ENCODE measurements around the gene MRPL1. TPM values are rescaled to one million over a fixed set of nuclear protein-coding genes. Genes with fewer than 3 reads are reported as not detected.

The MRPL1 gene
- total and polyA plus RNA-seq, 2 donors (not counting 3 experiments of a cell fraction or from before 2014, with no cell fraction given) = 11.5 to 42.9 TPM

DNA sequence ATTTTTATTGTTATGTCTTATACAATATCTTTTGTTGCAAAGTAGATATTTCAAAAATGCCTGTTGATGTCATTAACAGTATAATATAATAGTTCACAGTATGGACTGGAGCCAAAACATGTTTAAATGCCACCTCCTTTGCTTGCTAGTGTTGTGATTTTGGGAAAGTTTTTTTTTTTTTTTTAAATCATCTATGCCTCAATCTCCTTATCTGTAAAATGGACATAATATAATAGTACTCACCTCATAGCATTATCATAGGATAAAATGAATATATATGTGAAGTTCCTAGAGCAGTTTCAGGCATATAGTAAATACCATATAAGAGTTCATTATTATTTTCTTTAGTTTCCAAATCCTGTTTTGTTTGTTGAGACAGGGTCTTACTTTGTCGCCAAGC is 18.3 kb upstream of the MRPL1 start:
- dilution Hi-C loops (cut with MboI; ENCODE audit: extremely low pct_ligation_motif_present, low sequenced_read_pairs) = no loop called here
- no TSS peak for BruUV-seq (replicated peaks)
- no peak for FAIRE-seq
- no peak overlapping the region for H3K9ac ChIP-seq (replicated peaks; ENCODE audit: extremely low read depth, insufficient read depth, low read length)
- CTCF ChIA-PET = interaction anchor here (0.6 to 1.4 kb wide), 4 partner anchors 24 to 149 kb away, joined by 3 to 5 read pairs (median 3); no protein-coding TSS in a partner anchor
- H3K4me1 ChIP-seq (ENCODE audit: control insufficient read depth, extremely low read depth, insufficient read depth, low read length) = peaks cover 4% of the 10 kb centered on the region
- no peaks in the 10 kb centered on the region for H4K20me1 ChIP-seq (replicated peaks; ENCODE audit: control insufficient read depth, extremely low read depth, insufficient read depth, low read length)
- H3K9me1 ChIP-seq (replicated peaks; ENCODE audit: control insufficient read depth, extremely low read depth, insufficient read depth, low read length) = no peaks in the 10 kb centered on the region
- intact Hi-C loops (cut with micrococcal nuclease) = no loop called here
- H3K4me2 ChIP-seq (ENCODE audit: insufficient read depth, low read length) = no peak overlapping the region
- no peak overlapping the region for H3K27ac ChIP-seq (ENCODE audit: insufficient read depth, low read depth, low read length)
- H3K4me3 ChIP-seq (replicated peaks in 1 of 3; ENCODE audit: insufficient read depth in 1 of 3, low read depth in 1 of 3, low read length in 3 of 3) = no peak overlapping the region
- POLR2A ChIA-PET = no interaction called here
- H3K79me2 ChIP-seq (ENCODE audit: control insufficient read depth, insufficient read depth, low read length) = no peaks in the 10 kb centered on the region
- no peaks in the 10 kb centered on the region for H3K9me3 ChIP-seq (replicated peaks; ENCODE audit: control insufficient read depth, insufficient read depth, low read length)
- no peak overlapping the region for H2AFZ ChIP-seq (ENCODE audit: low read depth, low read length)
- H3K27me3 ChIP-seq (ENCODE audit: control insufficient read depth in 2 of 2, insufficient read depth in 2 of 2, low read length in 2 of 2) = no peaks in the 10 kb centered on the region
- no peak for DNase-seq (ENCODE audit: low read depth, low spot score)
- H3K36me3 ChIP-seq (ENCODE audit: control insufficient read depth in 2 of 2, extremely low read depth in 1 of 2, insufficient read depth in 2 of 2, low read length in 2 of 2) = no peaks in the 10 kb centered on the region
- TF ChIP-seq JUN (IDR thresholded peaks at IDR 0.05; ENCODE audit: borderline replicate concordance, insufficient read depth, insufficient read length, low read depth) (no peak), POLR2AphosphoS5 (IDR thresholded peaks at IDR 0.05; ENCODE audit: insufficient read depth, low read depth, low read length) (no peak)

GRCh38 chr4:77845400-77845799 is 17.2 kb upstream of the MRPL1 start:
- Histone ChIP-seq H4K20me1 (replicated peaks; ENCODE audit: control insufficient read depth, extremely low read depth, insufficient read depth, low read length) (no peaks in the 10 kb centered on the region), H2AFZ (ENCODE audit: low read depth, low read length) (peak overlapping the region; percentile 23), H3K9ac (replicated peaks; ENCODE audit: extremely low read depth, insufficient read depth, low read length) (no peak overlapping the region), H3K9me3 (replicated peaks; ENCODE audit: control insufficient read depth, insufficient read depth, low read length) (no peaks in the 10 kb centered on the region), H3K27ac (ENCODE audit: insufficient read depth, low read depth, low read length) (no peak overlapping the region), H3K4me2 (ENCODE audit: insufficient read depth, low read length) (peak overlapping the region; percentile 23), H3K9me1 (replicated peaks; ENCODE audit: control insufficient read depth, extremely low read depth, insufficient read depth, low read length) (no peaks in the 10 kb centered on the region), H3K4me1 (ENCODE audit: control insufficient read depth, extremely low read depth, insufficient read depth, low read length) (peaks cover 4% of the 10 kb centered on the region), H3K36me3 (ENCODE audit: control insufficient read depth in 2 of 2, extremely low read depth in 1 of 2, insufficient read depth in 2 of 2, low read length in 2 of 2) (no peaks in the 10 kb centered on the region), H3K4me3 (replicated peaks in 1 of 3; ENCODE audit: insufficient read depth in 1 of 3, low read depth in 1 of 3, low read length in 3 of 3) (no peak overlapping the region), H3K79me2 (ENCODE audit: control insufficient read depth, insufficient read depth, low read length) (no peaks in the 10 kb centered on the region), H3K27me3 (ENCODE audit: control insufficient read depth in 2 of 2, insufficient read depth in 2 of 2, low read length in 2 of 2) (no peaks in the 10 kb centered on the region)
- CTCF ChIA-PET = interaction anchor here (1.0 to 1.4 kb wide), 5 partner anchors 10 to 150 kb away, joined by 3 to 5 read pairs (median 4); partner anchors contain the start of gene MRPL1
- no peak for TF ChIP-seq MYC (IDR thresholded peaks at IDR 0.05; ENCODE audit: low read depth, low read length)
- peak; percentile 25 for TF ChIP-seq FOS (IDR thresholded peaks at IDR 0.05; ENCODE audit: borderline replicate concordance, insufficient read depth, low read length)
- POLR2A ChIA-PET = interaction anchor here (0.8 kb wide), 1 partner anchor 17 kb away, joined by 5 read pairs; the partner anchor contains the start of gene MRPL1
- peak; percentile 41 for DNase-seq (ENCODE audit: low read depth, low spot score)
- intact Hi-C loops (cut with micrococcal nuclease) (no loop called here), dilution Hi-C loops (cut with MboI; ENCODE audit: extremely low pct_ligation_motif_present, low sequenced_read_pairs) (no loop called here)
- FAIRE-seq = peak; percentile 33
- no TSS peak for BruUV-seq (replicated peaks)

All from endothelial cell of umbilical vein (primary cell).